ENCODE results near the gene TXNDC2.

GRCh38 chr18:9884532-9885140, 1.1 kb upstream of the TXNDC2 start:
- TF ChIP-seq CTCF (IDR thresholded peaks at IDR 0.05; ENCODE audit: low read length) = no peak
- TF ChIP-seq EZH2phosphoT487 (IDR thresholded peaks at IDR 0.05; ENCODE audit: low read length) = no peak
